HEK293T (cell line): Measurements from ENCODE around the gene PRR9.

Experiments
- CTCF ChIA-PET: fragments of 350-600 bp; formaldehyde crosslinking; extraction: SDS; loops from one replicate; lab custom pipeline; 2021; ENCODE audit warnings: antibody characterized with exemption, inconsistent platforms; lab: Yijun Ruan, JAX
- POLR2A ChIA-PET: fragments of 350-600 bp; formaldehyde crosslinking; extraction: SDS; loops from one replicate; lab custom pipeline; 2020; ENCODE audit warnings: antibody characterized with exemption, inconsistent platforms; lab: Yijun Ruan, JAX
- DNase-seq: peaks from one replicate; pipeline ENCODE4 v3.0.0; 2012; ENCODE audit warnings: mixed read lengths; ENCODE audit errors: extremely low spot score
- ARNT ChIP-seq: fragments of 450-650 bp; IDR thresholded peaks from 2 replicates; pipeline ENCODE4 v1.6.1; 2017; ENCODE audit warnings: mild to moderate bottlenecking
- BHLHE40 ChIP-seq: fragments of 450-650 bp; IDR thresholded peaks from 2 replicates; pipeline ENCODE4 v1.6.1; 2016; ENCODE audit warnings: mild to moderate bottlenecking, moderate library complexity, borderline replicate concordance
- CTBP1 ChIP-seq: fragments of 450-650 bp; IDR thresholded peaks from 2 replicates; pipeline ENCODE4 v1.6.1; 2016; ENCODE audit warnings: borderline replicate concordance
- ELF4 ChIP-seq: fragments of 450-650 bp; IDR thresholded peaks from 2 replicates; pipeline ENCODE4 v1.6.1; 2017; ENCODE audit warnings: antibody characterized with exemption
- FOXA1 ChIP-seq: fragments of 450-650 bp; IDR thresholded peaks from 2 replicates; pipeline ENCODE4 v1.6.1; 2016; ENCODE audit warnings: mild to moderate bottlenecking
- FOXK2 ChIP-seq: fragments of 450-650 bp; IDR thresholded peaks from 2 replicates; pipeline ENCODE4 v1.6.1; 2016; ENCODE audit warnings: mild to moderate bottlenecking
- FOXM1 ChIP-seq: fragments of 450-650 bp; IDR thresholded peaks from 2 replicates; pipeline ENCODE4 v1.6.1; 2017; ENCODE audit warnings: mild to moderate bottlenecking, borderline replicate concordance
- HDGF ChIP-seq: fragments of 450-650 bp; IDR thresholded peaks from 2 replicates; pipeline ENCODE4 v1.6.1; 2017; ENCODE audit warnings: antibody characterized with exemption, borderline replicate concordance
- L3MBTL2 ChIP-seq: fragments of 450-650 bp; conservative IDR thresholded peaks from 2 replicates; pipeline ENCODE4 v1.6.1; 2016; ENCODE audit warnings: mild to moderate bottlenecking
- LEF1 ChIP-seq: fragments of 450-650 bp; IDR thresholded peaks from 2 replicates; pipeline ENCODE4 v1.6.1; 2017; ENCODE audit warnings: mild to moderate bottlenecking, borderline replicate concordance
- NFRKB ChIP-seq: fragments of 450-650 bp; IDR thresholded peaks from 2 replicates; pipeline ENCODE4 v1.6.1; 2016; ENCODE audit warnings: mild to moderate bottlenecking, moderate library complexity
- PKNOX1 ChIP-seq: fragments of 450-650 bp; IDR thresholded peaks from 2 replicates; pipeline ENCODE4 v1.6.1; 2016
- SP1 ChIP-seq: fragments of 450-650 bp; IDR thresholded peaks from 2 replicates; pipeline ENCODE4 v1.6.1; 2017
- SUZ12 ChIP-seq: fragments of 450-650 bp; IDR thresholded peaks from 2 replicates; pipeline ENCODE4 v1.6.1; 2016; ENCODE audit warnings: mild to moderate bottlenecking
- TARDBP ChIP-seq: fragments of 450-650 bp; IDR thresholded peaks from 2 replicates; pipeline ENCODE4 v1.6.1; 2016
- ZNF384 ChIP-seq: fragments of 450-650 bp; IDR thresholded peaks from 2 replicates; pipeline ENCODE4 v1.6.1; 2016

Gene PRR9

GRCh38 chr1:153233448-153233847 lies 16.1 kb downstream of the PRR9 start:
- TF ChIP-seq FOXA1 (no peak), FOXM1 (no peak), NFRKB (no peak), SUZ12 (no peak), PKNOX1 (no peak), HDGF (no peak), CTBP1 (no peak), ELF4 (no peak)
- ChIA-PET POLR2A (no interaction called here), CTCF (interaction anchor here (1.1 to 1.5 kb wide), 3 partner anchors 10 to 120 kb away, joined by 3 to 5 read pairs (median 4); no protein-coding TSS in a partner anchor)
- no peak for DNase-seq

- TF ChIP-seq BHLHE40: no peak
- TF ChIP-seq LEF1: no peak
- TF ChIP-seq TARDBP: no peak
- TF ChIP-seq NFRKB: no peak
- no peak for TF ChIP-seq CTBP1
- TF ChIP-seq ELF4: no peak
- TF ChIP-seq HDGF: no peak
- no peak for TF ChIP-seq FOXK2
- no peak for TF ChIP-seq SUZ12
- no peak for TF ChIP-seq ARNT
- TF ChIP-seq FOXA1: no peak
- TF ChIP-seq ZNF384: no peak
- no peak for TF ChIP-seq PKNOX1
- TF ChIP-seq FOXM1: no peak
- TF ChIP-seq L3MBTL2: no peak
- no peak for TF ChIP-seq SP1
- ChIA-PET CTCF (interaction anchor here (0.6 to 0.7 kb wide), 2 partner anchors 312 to 585 kb away, joined by 3 read pairs; no protein-coding TSS in a partner anchor), POLR2A (interaction anchor here (0.6 kb wide), 1 partner anchor 10 kb away, joined by 3 read pairs; no protein-coding TSS in a partner anchor)
- peak; percentile 54 for DNase-seq
These were observed 21.1 kb downstream of the PRR9 start for GRCh38 chr1:153238527-153238926.

- TF ChIP-seq ZNF384: no peak
- TF ChIP-seq SP1: no peak
- TF ChIP-seq NFRKB: no peak
- TF ChIP-seq ELF4: no peak
- TF ChIP-seq LEF1: no peak
- TF ChIP-seq HDGF: no peak
- no peak for TF ChIP-seq SUZ12
- no peak for TF ChIP-seq BHLHE40
- no peak for TF ChIP-seq CTBP1
- no peak for TF ChIP-seq L3MBTL2
- no peak for TF ChIP-seq FOXA1
- TF ChIP-seq TARDBP: no peak
- no peak for TF ChIP-seq FOXM1
- TF ChIP-seq FOXK2: no peak
- TF ChIP-seq PKNOX1: no peak
- TF ChIP-seq ARNT: no peak
- ChIA-PET CTCF (interaction anchor here (1.2 kb wide), 1 partner anchor 46 kb away, joined by 4 read pairs; no protein-coding TSS in a partner anchor), POLR2A (no interaction called here)
- DNase-seq: no peak
These were observed 24.8 kb downstream of the PRR9 start for GRCh38 chr1:153242160-153242559.

- TF ChIP-seq SP1 (no peak), FOXK2 (no peak), TARDBP (no peak), HDGF (no peak), SUZ12 (no peak), ARNT (no peak), FOXM1 (no peak), BHLHE40 (no peak), ELF4 (no peak), ZNF384 (no peak), PKNOX1 (no peak), FOXA1 (no peak), LEF1 (no peak), L3MBTL2 (no peak), NFRKB (no peak), CTBP1 (no peak)
- ChIA-PET CTCF (no interaction called here), POLR2A (no interaction called here)
- no peak for DNase-seq
These were observed 28.1 kb downstream of the PRR9 start for GRCh38 chr1:153245466-153245865.

- POLR2A ChIA-PET: no interaction called here
These were observed 28.6 kb downstream of the PRR9 start for GRCh38 chr1:153246018-153246417.

More at GRCh38 chr1:153246018-153246417, 28.6 kb downstream of the PRR9 start:
- CTCF ChIA-PET: no interaction called here
- no peak for DNase-seq
- no peak for TF ChIP-seq L3MBTL2
- no peak for TF ChIP-seq FOXM1
- TF ChIP-seq CTBP1: no peak
- no peak for TF ChIP-seq LEF1
- TF ChIP-seq NFRKB: no peak
- TF ChIP-seq HDGF: no peak
- no peak for TF ChIP-seq SP1
- TF ChIP-seq SUZ12: no peak
- TF ChIP-seq BHLHE40: no peak
- no peak for TF ChIP-seq PKNOX1
- no peak for TF ChIP-seq ELF4
- no peak for TF ChIP-seq TARDBP
- no peak for TF ChIP-seq FOXK2
- no peak for TF ChIP-seq ZNF384
- no peak for TF ChIP-seq FOXA1
- TF ChIP-seq ARNT: no peak
